Liver (tissue), 3 donors: ENCODE data around the gene HADHA.

ENCODE experiments used
- JUND ChIP-seq, 2 donors: IDR thresholded peaks; 2 replicates each; pipeline ENCODE4 v1.6.1; 2016; ENCODE audit warnings: antibody characterized with exemption in 2 of 2
- RAD21 ChIP-seq, 2 donors: IDR thresholded peaks; 2 replicates each; pipeline ENCODE4 v1.6.1; 2016; ENCODE audit warnings: antibody characterized with exemption in 2 of 2, mild to moderate bottlenecking in 2 of 2
- TAF1 ChIP-seq: conservative IDR thresholded peaks from 2 replicates; pipeline ENCODE4 v1.6.1; 2016; ENCODE audit warnings: antibody characterized with exemption, mild to moderate bottlenecking
- TF ChIP-seq, protein P1 (sequence below): IDR thresholded peaks from 2 replicates; pipeline ENCODE4 v1.6.1; 2016; ENCODE audit warnings: antibody characterized with exemption, mild to moderate bottlenecking
- TF ChIP-seq, protein P2 (sequence below): fragments of 150-350 bp; IDR thresholded peaks from 2 replicates; pipeline ENCODE4 v1.5.1; 2017; ENCODE audit warnings: improper control_type of control experiment, low read depth, low read length; ENCODE audit not compliant: missing input control
- TF ChIP-seq, protein P3 (sequence below): IDR thresholded peaks from 2 replicates; pipeline ENCODE4 v1.6.1; 2016; ENCODE audit warnings: antibody characterized with exemption
- donor health status: healthy.
- donor health status: healthy.

DNA sequence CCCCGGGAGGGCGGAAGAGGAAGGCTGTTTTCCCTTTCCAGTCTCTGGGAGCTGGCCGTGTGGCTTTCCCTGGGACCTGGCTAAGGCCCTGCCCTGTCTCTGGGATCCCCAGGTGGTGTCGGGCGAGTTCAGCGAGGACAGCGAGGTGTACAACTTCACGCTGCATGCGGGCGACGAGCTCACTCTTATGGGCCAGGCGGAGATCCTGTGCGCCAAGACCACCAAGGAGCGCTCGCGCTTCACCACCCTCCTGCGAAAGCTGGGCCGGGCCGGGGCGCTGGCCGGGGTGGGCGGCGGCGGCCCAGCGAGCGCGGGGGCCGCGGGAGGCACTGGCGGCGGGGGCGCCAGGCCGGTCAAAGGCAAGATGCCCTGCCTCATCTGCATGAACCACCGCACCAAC, 60.3 kb downstream of the HADHA start:
- TF ChIP-seq, protein P1, sequence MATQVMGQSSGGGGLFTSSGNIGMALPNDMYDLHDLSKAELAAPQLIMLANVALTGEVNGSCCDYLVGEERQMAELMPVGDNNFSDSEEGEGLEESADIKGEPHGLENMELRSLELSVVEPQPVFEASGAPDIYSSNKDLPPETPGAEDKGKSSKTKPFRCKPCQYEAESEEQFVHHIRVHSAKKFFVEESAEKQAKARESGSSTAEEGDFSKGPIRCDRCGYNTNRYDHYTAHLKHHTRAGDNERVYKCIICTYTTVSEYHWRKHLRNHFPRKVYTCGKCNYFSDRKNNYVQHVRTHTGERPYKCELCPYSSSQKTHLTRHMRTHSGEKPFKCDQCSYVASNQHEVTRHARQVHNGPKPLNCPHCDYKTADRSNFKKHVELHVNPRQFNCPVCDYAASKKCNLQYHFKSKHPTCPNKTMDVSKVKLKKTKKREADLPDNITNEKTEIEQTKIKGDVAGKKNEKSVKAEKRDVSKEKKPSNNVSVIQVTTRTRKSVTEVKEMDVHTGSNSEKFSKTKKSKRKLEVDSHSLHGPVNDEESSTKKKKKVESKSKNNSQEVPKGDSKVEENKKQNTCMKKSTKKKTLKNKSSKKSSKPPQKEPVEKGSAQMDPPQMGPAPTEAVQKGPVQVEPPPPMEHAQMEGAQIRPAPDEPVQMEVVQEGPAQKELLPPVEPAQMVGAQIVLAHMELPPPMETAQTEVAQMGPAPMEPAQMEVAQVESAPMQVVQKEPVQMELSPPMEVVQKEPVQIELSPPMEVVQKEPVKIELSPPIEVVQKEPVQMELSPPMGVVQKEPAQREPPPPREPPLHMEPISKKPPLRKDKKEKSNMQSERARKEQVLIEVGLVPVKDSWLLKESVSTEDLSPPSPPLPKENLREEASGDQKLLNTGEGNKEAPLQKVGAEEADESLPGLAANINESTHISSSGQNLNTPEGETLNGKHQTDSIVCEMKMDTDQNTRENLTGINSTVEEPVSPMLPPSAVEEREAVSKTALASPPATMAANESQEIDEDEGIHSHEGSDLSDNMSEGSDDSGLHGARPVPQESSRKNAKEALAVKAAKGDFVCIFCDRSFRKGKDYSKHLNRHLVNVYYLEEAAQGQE: no peak
- TF ChIP-seq RAD21 (IDR thresholded peaks at IDR 0.05) (no peak), TAF1 (no peak), JUND (IDR thresholded peaks at IDR 0.05) (no peak)
- TF ChIP-seq, protein P2, sequence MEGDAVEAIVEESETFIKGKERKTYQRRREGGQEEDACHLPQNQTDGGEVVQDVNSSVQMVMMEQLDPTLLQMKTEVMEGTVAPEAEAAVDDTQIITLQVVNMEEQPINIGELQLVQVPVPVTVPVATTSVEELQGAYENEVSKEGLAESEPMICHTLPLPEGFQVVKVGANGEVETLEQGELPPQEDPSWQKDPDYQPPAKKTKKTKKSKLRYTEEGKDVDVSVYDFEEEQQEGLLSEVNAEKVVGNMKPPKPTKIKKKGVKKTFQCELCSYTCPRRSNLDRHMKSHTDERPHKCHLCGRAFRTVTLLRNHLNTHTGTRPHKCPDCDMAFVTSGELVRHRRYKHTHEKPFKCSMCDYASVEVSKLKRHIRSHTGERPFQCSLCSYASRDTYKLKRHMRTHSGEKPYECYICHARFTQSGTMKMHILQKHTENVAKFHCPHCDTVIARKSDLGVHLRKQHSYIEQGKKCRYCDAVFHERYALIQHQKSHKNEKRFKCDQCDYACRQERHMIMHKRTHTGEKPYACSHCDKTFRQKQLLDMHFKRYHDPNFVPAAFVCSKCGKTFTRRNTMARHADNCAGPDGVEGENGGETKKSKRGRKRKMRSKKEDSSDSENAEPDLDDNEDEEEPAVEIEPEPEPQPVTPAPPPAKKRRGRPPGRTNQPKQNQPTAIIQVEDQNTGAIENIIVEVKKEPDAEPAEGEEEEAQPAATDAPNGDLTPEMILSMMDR: no peak
- TF ChIP-seq, protein P3, sequence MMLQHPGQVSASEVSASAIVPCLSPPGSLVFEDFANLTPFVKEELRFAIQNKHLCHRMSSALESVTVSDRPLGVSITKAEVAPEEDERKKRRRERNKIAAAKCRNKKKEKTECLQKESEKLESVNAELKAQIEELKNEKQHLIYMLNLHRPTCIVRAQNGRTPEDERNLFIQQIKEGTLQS: no peak
